Stomach smooth muscle (tissue), 2 donors: ENCODE measurements around the gene OCIAD1.
"Not testable (repeated sequence)": the region's sequence is repeated elsewhere in the genome, so short reads cannot be mapped to it uniquely, and the experiment has no call there.

ENCODE experiments used
- H3K27ac ChIP-seq: one replicate; pipeline ENCODE4 v1.7.0; 2013; ENCODE audit warnings: mild to moderate bottlenecking, low read length, inconsistent platforms
- H3K27me3 ChIP-seq, 2 donors: one replicate each; pipeline ENCODE4 v1.7.0; 2013; ENCODE audit warnings: low read length in 2 of 2; ENCODE audit not compliant: insufficient read depth in 2 of 2, control insufficient read depth in 1 of 2
- H3K36me3 ChIP-seq, 2 donors: one replicate each; pipeline ENCODE4 v1.7.0; 2013; ENCODE audit warnings: low read length in 2 of 2; ENCODE audit not compliant: control insufficient read depth in 2 of 2, insufficient read depth in 2 of 2
- H3K4me1 ChIP-seq: one replicate; pipeline ENCODE4 v1.7.0; 2013; ENCODE audit warnings: low read length; ENCODE audit not compliant: control insufficient read depth, insufficient read depth
- H3K4me3 ChIP-seq, 2 donors: one replicate each; pipeline ENCODE4 v1.7.0; 2013; ENCODE audit warnings: low read length in 2 of 2
- H3K9ac ChIP-seq, 2 donors: one replicate each; pipeline ENCODE4 v1.7.0; 2013; ENCODE audit warnings: low read length in 2 of 2, mild to moderate bottlenecking in 1 of 2
- H3K9me3 ChIP-seq, 2 donors: one replicate each; pipeline ENCODE4 v1.7.0; 2013; ENCODE audit warnings: low read length in 2 of 2; ENCODE audit not compliant: control insufficient read depth in 2 of 2
- donor health status: healthy.
- donor health status: Pancreatic carcinoma.

The OCIAD1 gene

GRCh38 chr4:48854982-48855381 is 24.1 kb downstream of the OCIAD1 start:
- H3K4me3 ChIP-seq = no peak overlapping the region
- H3K9ac ChIP-seq = no peak overlapping the region
- H3K4me1 ChIP-seq = no peaks in the 10 kb centered on the region
- H3K27ac ChIP-seq = no peak overlapping the region
- H3K27me3 ChIP-seq = no peaks in the 10 kb centered on the region
- H3K36me3 ChIP-seq = peaks cover 3 to 22% of the 10 kb centered on the region in 2 donors
- H3K9me3 ChIP-seq = no peaks in the 10 kb centered on the region

GRCh38 chr4:48858130-48858529 is 27.2 kb downstream of the OCIAD1 start:
- H3K9ac ChIP-seq = no peak overlapping the region
- H3K36me3 ChIP-seq = peaks cover 8 to 14% of the 10 kb centered on the region in 2 donors
- H3K27ac ChIP-seq = no peak overlapping the region
- H3K4me1 ChIP-seq = no peaks in the 10 kb centered on the region
- no peaks in the 10 kb centered on the region for H3K9me3 ChIP-seq
- H3K27me3 ChIP-seq = no peaks in the 10 kb centered on the region
- no peak overlapping the region for H3K4me3 ChIP-seq

- Histone ChIP-seq H3K27me3 (no peaks in the 10 kb centered on the region), H3K36me3 (peaks cover 8 to 11% of the 10 kb centered on the region in 2 donors), H3K9ac (no peak overlapping the region), H3K27ac (no peak overlapping the region), H3K4me1 (no peaks in the 10 kb centered on the region), H3K4me3 (no peak overlapping the region), H3K9me3 (no peaks in the 10 kb centered on the region)
These were observed 31.1 kb downstream of the OCIAD1 start for GRCh38 chr4:48862038-48862437.

- H3K9ac ChIP-seq = no peak overlapping the region
- no peak overlapping the region for H3K4me3 ChIP-seq
- H3K9me3 ChIP-seq = no peaks in the 10 kb centered on the region
- H3K27ac ChIP-seq = no peak overlapping the region
- no peaks in the 10 kb centered on the region for H3K27me3 ChIP-seq
- peaks cover 8 to 11% of the 10 kb centered on the region in 2 donors for H3K36me3 ChIP-seq
- H3K4me1 ChIP-seq = no peaks in the 10 kb centered on the region
These were observed 31.8 kb downstream of the OCIAD1 start for GRCh38 chr4:48862661-48863060.

GRCh38 chr4:48863728-48864127 is 32.8 kb downstream of the OCIAD1 start:
- Histone ChIP-seq H3K27ac (no peak overlapping the region), H3K9me3 (no peaks in the 10 kb centered on the region), H3K27me3 (no peaks in the 10 kb centered on the region), H3K9ac (no peak overlapping the region), H3K36me3 (peaks cover 4 to 5% of the 10 kb centered on the region in 2 donors), H3K4me3 (no peak overlapping the region), H3K4me1 (no peaks in the 10 kb centered on the region)

GRCh38 chr4:48864696-48865095 is 33.8 kb downstream of the OCIAD1 start:
- H3K27me3 ChIP-seq, H3K36me3 ChIP-seq, H3K4me1 ChIP-seq, H3K4me3 ChIP-seq, H3K27ac ChIP-seq, H3K9ac ChIP-seq, H3K9me3 ChIP-seq: not testable (repeated sequence)

- Histone ChIP-seq H3K27ac (no peak overlapping the region), H3K36me3 (no peaks in the 10 kb centered on the region), H3K4me3 (no peak overlapping the region), H3K27me3 (no peaks in the 10 kb centered on the region), H3K9me3 (no peaks in the 10 kb centered on the region), H3K9ac (no peak overlapping the region), H3K4me1 (no peaks in the 10 kb centered on the region)
These were observed 47.1 kb downstream of the OCIAD1 start for GRCh38 chr4:48877827-48878535.

GRCh38 chr4:48879561-48880442 is 48.9 kb downstream of the OCIAD1 start:
- no peaks in the 10 kb centered on the region for H3K36me3 ChIP-seq
- H3K9me3 ChIP-seq = no peaks in the 10 kb centered on the region
- no peak overlapping the region for H3K9ac ChIP-seq
- H3K4me3 ChIP-seq = no peak overlapping the region
- H3K4me1 ChIP-seq = no peaks in the 10 kb centered on the region
- H3K27me3 ChIP-seq = no peaks in the 10 kb centered on the region
- H3K27ac ChIP-seq = no peak overlapping the region

- not testable (repeated sequence) for H3K9ac ChIP-seq, H3K4me3 ChIP-seq, H3K9me3 ChIP-seq, H3K27ac ChIP-seq, H3K27me3 ChIP-seq, H3K36me3 ChIP-seq, H3K4me1 ChIP-seq
These were observed 50.8 kb downstream of the OCIAD1 start for GRCh38 chr4:48881646-48882045.

GRCh38 chr4:48889750-48890149 is 58.9 kb downstream of the OCIAD1 start:
- H3K9ac ChIP-seq, H3K4me3 ChIP-seq, H3K4me1 ChIP-seq, H3K27ac ChIP-seq, H3K36me3 ChIP-seq, H3K9me3 ChIP-seq, H3K27me3 ChIP-seq: not testable (repeated sequence)
